ENCODE measurements around the gene SPIB. TPM values are rescaled to one million over a fixed set of nuclear protein-coding genes. Genes with fewer than 3 reads are reported as not detected.

Gene SPIB
- total and polyA plus RNA-seq, 2 of the 4 experiments (the other 2 are of a cell fraction), result not detected

DNA sequence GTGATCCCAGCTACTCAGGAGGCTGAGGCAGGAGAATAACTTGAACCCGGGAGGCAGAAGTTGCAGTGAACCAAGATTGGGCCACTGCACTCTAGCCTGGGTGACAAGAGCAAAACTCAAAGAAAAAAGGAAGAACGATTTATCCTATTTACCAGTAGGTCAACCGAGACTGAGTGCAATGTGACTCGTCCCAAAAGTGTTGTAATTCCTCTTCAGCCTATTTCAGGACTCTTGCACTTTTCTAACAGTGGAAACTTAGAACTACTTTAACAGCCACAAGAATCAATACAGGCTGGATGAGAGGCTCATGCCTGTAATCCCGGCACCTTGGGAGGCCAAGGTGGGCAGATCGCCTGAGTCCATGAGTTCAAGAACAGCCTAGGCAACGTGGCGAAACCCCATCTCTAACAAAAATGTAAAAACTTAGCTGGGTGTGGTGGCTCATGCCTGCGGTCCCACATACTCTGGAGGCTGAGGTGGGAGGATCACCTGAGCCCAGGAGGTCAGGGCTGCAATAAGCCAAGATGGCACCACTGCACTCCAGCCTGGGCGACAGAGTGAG, 46.7 kb upstream of the SPIB start:
- Histone ChIP-seq H3K23ac (ENCODE audit: low read depth, low read length) (no peak overlapping the region), H2BK5ac (ENCODE audit: low read depth, low read length, poor library complexity, severe bottlenecking) (no peak overlapping the region), H4K91ac (ENCODE audit: insufficient read depth, low read depth, low read length) (no peak overlapping the region), H3K14ac (replicated peaks; ENCODE audit: low read depth, low read length) (no peak overlapping the region), H3K27ac (ENCODE audit: insufficient read depth, low read length) (no peak overlapping the region), H3K4ac (ENCODE audit: low read depth, low read length) (no peak overlapping the region), H3K4me2 (ENCODE audit: low read depth, low read length) (no peak overlapping the region), H2AFZ (replicated peaks; ENCODE audit: low read length, poor library complexity) (no peak overlapping the region), H2BK15ac (ENCODE audit: low read depth, low read length) (no peak overlapping the region), H3K56ac (ENCODE audit: extremely low read depth, insufficient read depth, low read length) (no peak overlapping the region), H2BK20ac (ENCODE audit: low read depth, low read length) (no peak overlapping the region), H3K9me1 (ENCODE audit: insufficient read depth, low read length) (no peaks in the 10 kb centered on the region), H4K5ac (ENCODE audit: low read depth, low read length) (no peak overlapping the region), H4K8ac (ENCODE audit: low read depth in 2 of 2, low read length in 2 of 2) (no peak overlapping the region), H4K20me1 (ENCODE audit: insufficient read depth, low read length) (peaks cover 1% of the 10 kb centered on the region), H2BK120ac (ENCODE audit: low read depth, low read length) (no peak overlapping the region), H3K9me3 (ENCODE audit: control insufficient read depth, insufficient read depth, low read length) (no peaks in the 10 kb centered on the region), H2AK5ac (ENCODE audit: low read depth, low read length) (no peak overlapping the region), H3K4me3 (ENCODE audit: insufficient read depth, low read depth, low read length) (no peak overlapping the region), H3K79me1 (ENCODE audit: low read depth in 1 of 2, low read length in 2 of 2) (peaks cover 0 to 2% of the 10 kb centered on the region in 2 experiments; a peak in 2 of 4 replicates), H3K18ac (ENCODE audit: low read depth, low read length) (no peak overlapping the region), H3K27me3 (ENCODE audit: control insufficient read depth, insufficient read depth, low read length) (no peaks in the 10 kb centered on the region), H3K9ac (ENCODE audit: low read depth, low read length) (no peak overlapping the region), H3K4me1 (ENCODE audit: control insufficient read depth, insufficient read depth, low read length) (no peaks in the 10 kb centered on the region), H2AK9ac (replicated peaks; ENCODE audit: low read depth, low read length, poor library complexity) (no peak overlapping the region), H3K36me3 (ENCODE audit: control insufficient read depth, insufficient read depth, low read length) (no peaks in the 10 kb centered on the region)
- in situ Hi-C loops (cut with MboI; ENCODE audit: low sequenced_read_pairs), result no loop called here
- TF ChIP-seq BHLHE40 (IDR thresholded peaks at IDR 0.05; ENCODE audit: low read depth, low read length) (no peak), RAD21 (IDR thresholded peaks at IDR 0.05; ENCODE audit: low read length) (no peak), CHD1 (IDR thresholded peaks at IDR 0.05; ENCODE audit: low read depth, low read length) (no peak), CEBPB (IDR thresholded peaks at IDR 0.05; ENCODE audit: low read depth, low read length) (no peak), FOS (IDR thresholded peaks at IDR 0.05; ENCODE audit: low read depth, low read length) (no peak), RFX5 (IDR thresholded peaks at IDR 0.05; ENCODE audit: low read depth, low read length) (no peak), SMC3 (IDR thresholded peaks at IDR 0.05; ENCODE audit: low read depth, low read length) (no peak)
- TF ChIP-seq, protein P1, sequence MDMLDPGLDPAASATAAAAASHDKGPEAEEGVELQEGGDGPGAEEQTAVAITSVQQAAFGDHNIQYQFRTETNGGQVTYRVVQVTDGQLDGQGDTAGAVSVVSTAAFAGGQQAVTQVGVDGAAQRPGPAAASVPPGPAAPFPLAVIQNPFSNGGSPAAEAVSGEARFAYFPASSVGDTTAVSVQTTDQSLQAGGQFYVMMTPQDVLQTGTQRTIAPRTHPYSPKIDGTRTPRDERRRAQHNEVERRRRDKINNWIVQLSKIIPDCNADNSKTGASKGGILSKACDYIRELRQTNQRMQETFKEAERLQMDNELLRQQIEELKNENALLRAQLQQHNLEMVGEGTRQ (IDR thresholded peaks at IDR 0.05; ENCODE audit: low read depth, low read length), result no peak
- TF ChIP-seq, protein P2, sequence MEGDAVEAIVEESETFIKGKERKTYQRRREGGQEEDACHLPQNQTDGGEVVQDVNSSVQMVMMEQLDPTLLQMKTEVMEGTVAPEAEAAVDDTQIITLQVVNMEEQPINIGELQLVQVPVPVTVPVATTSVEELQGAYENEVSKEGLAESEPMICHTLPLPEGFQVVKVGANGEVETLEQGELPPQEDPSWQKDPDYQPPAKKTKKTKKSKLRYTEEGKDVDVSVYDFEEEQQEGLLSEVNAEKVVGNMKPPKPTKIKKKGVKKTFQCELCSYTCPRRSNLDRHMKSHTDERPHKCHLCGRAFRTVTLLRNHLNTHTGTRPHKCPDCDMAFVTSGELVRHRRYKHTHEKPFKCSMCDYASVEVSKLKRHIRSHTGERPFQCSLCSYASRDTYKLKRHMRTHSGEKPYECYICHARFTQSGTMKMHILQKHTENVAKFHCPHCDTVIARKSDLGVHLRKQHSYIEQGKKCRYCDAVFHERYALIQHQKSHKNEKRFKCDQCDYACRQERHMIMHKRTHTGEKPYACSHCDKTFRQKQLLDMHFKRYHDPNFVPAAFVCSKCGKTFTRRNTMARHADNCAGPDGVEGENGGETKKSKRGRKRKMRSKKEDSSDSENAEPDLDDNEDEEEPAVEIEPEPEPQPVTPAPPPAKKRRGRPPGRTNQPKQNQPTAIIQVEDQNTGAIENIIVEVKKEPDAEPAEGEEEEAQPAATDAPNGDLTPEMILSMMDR (conservative IDR thresholded peaks at IDR 0.05; ENCODE audit: low read depth, low read length), result no peak
- TF ChIP-seq, protein P3, sequence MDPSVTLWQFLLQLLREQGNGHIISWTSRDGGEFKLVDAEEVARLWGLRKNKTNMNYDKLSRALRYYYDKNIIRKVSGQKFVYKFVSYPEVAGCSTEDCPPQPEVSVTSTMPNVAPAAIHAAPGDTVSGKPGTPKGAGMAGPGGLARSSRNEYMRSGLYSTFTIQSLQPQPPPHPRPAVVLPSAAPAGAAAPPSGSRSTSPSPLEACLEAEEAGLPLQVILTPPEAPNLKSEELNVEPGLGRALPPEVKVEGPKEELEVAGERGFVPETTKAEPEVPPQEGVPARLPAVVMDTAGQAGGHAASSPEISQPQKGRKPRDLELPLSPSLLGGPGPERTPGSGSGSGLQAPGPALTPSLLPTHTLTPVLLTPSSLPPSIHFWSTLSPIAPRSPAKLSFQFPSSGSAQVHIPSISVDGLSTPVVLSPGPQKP (IDR thresholded peaks at IDR 0.05; ENCODE audit: borderline replicate concordance, low read depth, low read length), result no peak
- POLR2A ChIA-PET (ENCODE audit: unreplicated experiment), result no interaction called here
- dilution Hi-C loops (cut with HindIII; ENCODE audit: low sequenced_read_pairs, unreplicated experiment), result no loop called here
- DNase-seq, result no peak
- CTCF ChIA-PET, result no interaction called here
- intact Hi-C loops (cut with micrococcal nuclease), result no loop called here
- no peak for ATAC-seq (ENCODE audit: low read depth)
- 80% methylated on average over 1 of the region's 10 CpGs; no CpG with 5 or more reads in 1 of the 2 experiments for WGBS, 2 experiments (ENCODE audit: extremely low coverage in 2 of 2, insufficient read length in 1 of 2)
- no TSS peak for BruUV-seq (replicated peaks)
